ENCODE measurements around the gene POLR2C. TPM values are rescaled to one million over a fixed set of nuclear protein-coding genes. Genes with fewer than 3 reads are reported as not detected.

The POLR2C gene
- total RNA-seq, 1 experiment from 2014 or later: 110 TPM

GRCh38 chr16:57416084-57416483 is 46.4 kb upstream of the POLR2C start:
- H3K36me3 ChIP-seq (ENCODE audit: insufficient read depth, low read length, poor library complexity, severe bottlenecking): no peaks in the 10 kb centered on the region
- intact Hi-C loops (cut with micrococcal nuclease; ENCODE audit: unreplicated experiment): loop anchor here (5.0 kb wide), 1 partner anchor 334 kb away; no protein-coding TSS in a partner anchor
- no peaks in the 10 kb centered on the region for H3K27me3 ChIP-seq (replicated peaks; ENCODE audit: insufficient read depth, low read depth, low read length, poor library complexity)
- DNase-seq (ENCODE audit: low spot score): no peak
- no peak overlapping the region for H3K4me3 ChIP-seq (ENCODE audit: low read depth, low read length, poor library complexity, severe bottlenecking)
- H3K4me1 ChIP-seq (ENCODE audit: insufficient read depth, low read length, poor library complexity, severe bottlenecking): peaks cover 3% of the 10 kb centered on the region
- POLR2A ChIA-PET (ENCODE audit: low non-redundant PET): no interaction called here
- H3K27ac ChIP-seq (ENCODE audit: low read depth, low read length, poor library complexity, severe bottlenecking): no peak overlapping the region
- CTCF ChIA-PET: interaction anchor here (1.7 to 3.4 kb wide), 4 partner anchors 104 to 332 kb away, joined by 7 to 25 read pairs (median 12); no protein-coding TSS in a partner anchor
- BruUV-seq (replicated peaks): no TSS peak
- TF ChIP-seq CTCF (conservative IDR thresholded peaks at IDR 0.05; ENCODE audit: low read depth, low read length) (no peak), EZH2 (IDR thresholded peaks at IDR 0.05; ENCODE audit: borderline replicate concordance, low read depth, low read length, poor library complexity, severe bottlenecking) (no peak)
- H3K9me3 ChIP-seq (ENCODE audit: low read depth, low read length, poor library complexity, severe bottlenecking): no peaks in the 10 kb centered on the region

- H3K27ac ChIP-seq (ENCODE audit: low read depth, low read length, poor library complexity, severe bottlenecking): no peak overlapping the region
- intact Hi-C loops (cut with micrococcal nuclease; ENCODE audit: unreplicated experiment): loop anchor here (2.0 to 5.0 kb wide), 2 partner anchors 99 to 337 kb away; no protein-coding TSS in a partner anchor
- ChIA-PET POLR2A (ENCODE audit: low non-redundant PET) (no interaction called here), CTCF (interaction anchor here (0.5 to 3.4 kb wide), 2 partner anchors 98 to 119 kb away, joined by 14 to 25 read pairs; no protein-coding TSS in a partner anchor)
- no peak for DNase-seq (ENCODE audit: low spot score)
- H3K4me3 ChIP-seq (ENCODE audit: low read depth, low read length, poor library complexity, severe bottlenecking): no peak overlapping the region
- no TSS peak for BruUV-seq (replicated peaks)
- peaks cover 3% of the 10 kb centered on the region for H3K4me1 ChIP-seq (ENCODE audit: insufficient read depth, low read length, poor library complexity, severe bottlenecking)
- H3K27me3 ChIP-seq (replicated peaks; ENCODE audit: insufficient read depth, low read depth, low read length, poor library complexity): no peaks in the 10 kb centered on the region
- no peaks in the 10 kb centered on the region for H3K36me3 ChIP-seq (ENCODE audit: insufficient read depth, low read length, poor library complexity, severe bottlenecking)
- TF ChIP-seq EZH2 (IDR thresholded peaks at IDR 0.05; ENCODE audit: borderline replicate concordance, low read depth, low read length, poor library complexity, severe bottlenecking): no peak
- TF ChIP-seq CTCF (conservative IDR thresholded peaks at IDR 0.05; ENCODE audit: low read depth, low read length): no peak
- H3K9me3 ChIP-seq (ENCODE audit: low read depth, low read length, poor library complexity, severe bottlenecking): no peaks in the 10 kb centered on the region
Measured at GRCh38 chr16:57419506-57419905, 43.0 kb upstream of the POLR2C start.

- ChIA-PET POLR2A (ENCODE audit: low non-redundant PET) (interaction anchor here (0.5 to 0.8 kb wide), 3 partner anchors 12 to 92 kb away, joined by 3 to 14 read pairs (median 3); no protein-coding TSS in a partner anchor), CTCF (interaction anchor here (0.8 kb wide), 1 partner anchor 122 kb away, joined by 5 read pairs; no protein-coding TSS in a partner anchor)
- no peak for TF ChIP-seq EZH2 (IDR thresholded peaks at IDR 0.05; ENCODE audit: borderline replicate concordance, low read depth, low read length, poor library complexity, severe bottlenecking)
- peak; percentile 67 for TF ChIP-seq CTCF (conservative IDR thresholded peaks at IDR 0.05; ENCODE audit: low read depth, low read length)
- Histone ChIP-seq H3K4me3 (ENCODE audit: low read depth, low read length, poor library complexity, severe bottlenecking) (no peak overlapping the region), H3K9me3 (ENCODE audit: low read depth, low read length, poor library complexity, severe bottlenecking) (no peaks in the 10 kb centered on the region), H3K4me1 (ENCODE audit: insufficient read depth, low read length, poor library complexity, severe bottlenecking) (peaks cover 3% of the 10 kb centered on the region), H3K36me3 (ENCODE audit: insufficient read depth, low read length, poor library complexity, severe bottlenecking) (no peaks in the 10 kb centered on the region), H3K27me3 (replicated peaks; ENCODE audit: insufficient read depth, low read depth, low read length, poor library complexity) (no peaks in the 10 kb centered on the region), H3K27ac (ENCODE audit: low read depth, low read length, poor library complexity, severe bottlenecking) (no peak overlapping the region)
- no TSS peak for BruUV-seq (replicated peaks)
- intact Hi-C loops (cut with micrococcal nuclease; ENCODE audit: unreplicated experiment): loop anchor here (1.0 kb wide), 1 partner anchor 122 kb away; no protein-coding TSS in a partner anchor
- DNase-seq (ENCODE audit: low spot score): peak; percentile 68
Measured at GRCh38 chr16:57422026-57422944, 40.2 kb upstream of the POLR2C start.

Data from A673 (cell line).